GM18517 (cell line): ENCODE data around the gene MRPL27.
"Not testable (repeated sequence)": the region's sequence is repeated elsewhere in the genome, so short reads cannot be mapped to it uniquely, and the experiment has no call there.

Experiments used
- ATAC-seq: cut with Tn5 transposase; IDR thresholded peaks from one replicate; pipeline ENCODE4 v1.9.1; 2021; ENCODE audit warnings: mild to moderate bottlenecking, moderate library complexity; ENCODE audit not compliant: unreplicated experiment

The MRPL27 gene

DNA sequence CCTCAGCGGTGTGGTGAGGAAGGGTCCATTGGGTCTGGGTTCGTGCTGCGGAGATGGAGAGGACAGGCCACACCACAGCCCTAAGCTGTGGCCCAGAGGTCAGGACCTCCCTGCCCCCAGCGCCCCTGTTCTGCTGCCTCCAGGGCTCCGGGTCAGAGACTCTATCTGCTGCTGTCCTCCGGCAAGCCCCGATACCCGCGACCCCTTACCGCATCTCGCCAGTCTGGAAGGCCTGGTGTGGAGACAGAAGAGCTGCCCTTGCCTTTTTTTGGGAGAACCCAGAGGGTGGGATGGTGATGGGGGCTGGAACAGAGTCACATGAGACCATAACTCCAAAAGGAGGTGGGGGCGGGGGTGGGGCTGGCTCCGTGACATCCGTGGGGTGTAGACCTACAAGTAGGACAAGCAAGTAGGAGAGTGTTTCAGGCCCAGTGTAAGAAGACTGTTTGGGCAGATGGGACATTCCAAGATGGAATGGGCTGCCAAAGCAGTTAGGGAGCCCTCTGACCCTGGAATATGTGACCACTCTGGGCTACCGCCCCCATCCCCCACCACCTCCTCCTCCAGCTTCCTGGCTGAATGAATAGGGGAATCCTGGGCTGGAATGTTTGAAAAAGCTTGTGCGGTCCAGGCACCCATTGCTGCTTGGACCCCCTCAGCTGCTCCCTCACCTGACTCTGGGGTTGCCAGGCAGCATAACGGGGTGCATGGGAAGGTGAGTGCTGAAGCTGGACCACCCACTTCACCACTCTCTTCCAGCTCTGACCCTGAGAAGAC lies 25.7 kb downstream of the MRPL27 start:
- no peak for ATAC-seq

DNA sequence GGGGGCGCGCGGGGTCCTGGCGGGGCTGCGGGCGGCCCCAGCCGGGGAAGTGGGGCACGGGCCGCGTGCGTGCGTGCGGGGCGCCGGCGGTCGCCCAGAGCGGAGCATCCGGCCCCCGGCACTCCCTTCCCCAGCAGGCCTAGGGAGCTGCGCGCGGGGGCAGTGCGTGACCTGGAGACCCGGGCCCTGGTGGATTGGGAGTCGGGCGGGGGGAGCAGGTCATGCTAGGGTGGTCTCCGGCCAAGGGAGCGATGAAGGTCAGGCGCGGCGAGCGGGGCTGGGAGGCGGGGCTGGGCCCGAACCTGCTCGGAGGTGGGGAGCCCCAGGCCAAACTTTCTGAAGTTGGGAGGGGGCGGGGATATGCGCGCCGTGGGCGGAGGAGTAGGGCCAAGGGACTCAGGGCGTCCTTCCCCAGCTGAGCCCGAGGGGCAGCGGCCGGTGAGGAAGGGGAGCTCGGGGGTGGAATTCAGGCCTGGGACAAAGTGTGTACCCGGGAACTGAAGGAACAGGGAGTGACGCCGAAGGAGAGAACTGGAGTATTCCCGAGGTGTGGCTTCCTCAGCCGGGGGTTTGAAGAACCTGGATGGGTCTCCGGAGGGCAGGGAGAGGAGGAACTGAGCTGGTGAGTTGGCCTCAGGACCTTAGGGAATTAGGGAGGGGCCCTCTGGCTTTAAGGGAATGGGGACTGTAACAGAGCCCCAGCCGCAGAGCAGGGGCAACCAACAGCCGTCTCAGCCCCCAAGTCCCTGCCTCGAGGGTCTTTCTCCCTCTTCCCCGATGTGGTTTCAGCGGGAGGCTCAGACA lies 26.5 kb downstream of the MRPL27 start:
- ATAC-seq, result peak; percentile 52

GRCh38 chr17:50345432-50346312 lies 27.3 kb downstream of the MRPL27 start, which contains the start of gene XYLT2:
TSS of gene XYLT2 (plus strand) at chr17:50346126. CDS start at chr17:50346141, 15 bp downstream.
- ATAC-seq, result peak; percentile 59

DNA sequence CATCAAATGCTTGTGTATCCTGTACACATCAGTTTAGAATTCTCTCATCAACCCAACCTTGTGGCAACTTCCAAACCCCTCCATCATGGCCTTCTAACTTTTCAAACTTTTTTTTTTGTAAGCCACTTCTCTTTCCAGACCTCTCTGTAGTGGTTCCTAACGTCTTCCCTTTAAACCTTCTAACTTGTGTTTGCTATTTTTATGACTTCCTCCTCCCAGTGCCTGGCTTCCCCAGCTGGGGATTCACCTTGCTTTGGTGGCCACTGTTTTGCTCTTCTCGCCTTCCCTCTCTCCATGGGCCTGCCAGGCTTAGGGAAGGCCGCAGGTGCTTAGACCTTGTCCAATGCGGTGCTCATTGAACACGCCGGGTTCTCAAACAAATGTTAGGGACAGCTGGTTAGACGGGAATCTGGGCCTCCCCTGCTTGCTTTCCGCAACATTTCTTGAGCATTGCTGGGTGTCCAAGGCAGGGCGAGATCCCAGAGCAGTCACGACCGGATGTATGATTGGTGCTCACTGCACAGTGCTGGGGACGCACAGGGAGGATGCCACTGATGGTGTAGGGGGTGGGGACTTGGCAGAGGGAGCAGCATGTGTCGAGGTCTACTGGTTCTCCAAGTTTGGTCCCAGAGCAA lies 28.1 kb downstream of the MRPL27 start:
- no peak for ATAC-seq

GRCh38 chr17:50339381-50339780 lies 33.6 kb downstream of the MRPL27 start:
- no peak for ATAC-seq

DNA sequence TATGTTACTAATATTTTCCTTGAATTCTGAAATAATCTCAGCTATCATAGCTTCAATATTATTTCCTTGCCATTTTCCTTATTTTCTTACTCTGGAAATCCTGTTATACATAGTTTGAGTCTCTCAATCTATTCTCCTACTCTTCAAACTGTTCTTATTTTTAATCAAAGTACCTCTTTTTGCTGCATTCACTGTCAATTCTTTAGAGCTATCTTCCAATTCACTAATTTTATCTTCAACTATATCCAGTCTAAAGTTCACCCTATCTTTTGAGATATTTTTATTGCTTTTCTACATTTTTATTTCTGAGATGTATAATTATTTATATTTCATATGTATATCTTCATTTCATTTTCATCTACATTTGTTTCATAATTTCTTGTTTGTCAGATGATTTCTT lies 34.3 kb downstream of the MRPL27 start:
- no peak for ATAC-seq

- ATAC-seq, result no peak
These were observed 35.0 kb downstream of the MRPL27 start for GRCh38 chr17:50337956-50338355.

DNA sequence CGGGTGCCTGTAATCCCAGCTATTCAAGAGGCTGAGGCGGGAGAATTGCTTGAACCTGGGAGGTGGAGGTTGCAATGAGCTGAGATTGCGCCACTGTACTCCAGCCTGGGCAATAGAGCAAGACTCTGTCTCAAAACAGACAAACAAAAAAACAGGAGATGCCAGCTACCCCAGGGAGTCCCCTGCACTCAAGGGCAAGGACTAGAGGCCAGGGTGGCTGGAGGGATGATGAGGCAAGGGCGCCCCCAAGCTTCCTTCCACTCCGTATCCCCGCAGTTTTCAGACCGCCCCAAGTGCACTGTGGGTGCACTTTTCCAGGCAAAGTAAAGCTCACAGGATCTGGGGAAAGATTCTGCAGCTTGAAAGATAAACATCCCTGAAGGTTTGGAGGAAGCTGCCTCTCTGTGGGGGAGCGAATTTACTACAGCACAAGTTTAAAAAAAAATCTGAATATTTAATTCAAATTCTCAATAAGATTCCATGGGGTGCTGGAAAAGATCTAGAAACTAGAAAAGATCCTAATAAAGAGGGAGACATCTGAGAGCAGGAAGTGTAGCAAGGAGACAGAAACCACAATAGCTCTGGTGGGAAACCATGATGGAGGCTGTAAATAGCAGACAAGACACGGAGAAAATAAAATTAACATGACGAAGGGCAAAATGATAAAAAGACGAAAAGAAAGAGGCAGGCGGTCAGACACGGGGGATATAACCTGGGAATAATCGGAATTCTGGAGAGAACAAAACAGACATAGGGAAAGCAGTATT lies 39.5 kb downstream of the MRPL27 start:
- not testable (repeated sequence) for ATAC-seq

GRCh38 chr17:50332196-50332595 lies 40.8 kb downstream of the MRPL27 start:
- ATAC-seq, result no peak

DNA sequence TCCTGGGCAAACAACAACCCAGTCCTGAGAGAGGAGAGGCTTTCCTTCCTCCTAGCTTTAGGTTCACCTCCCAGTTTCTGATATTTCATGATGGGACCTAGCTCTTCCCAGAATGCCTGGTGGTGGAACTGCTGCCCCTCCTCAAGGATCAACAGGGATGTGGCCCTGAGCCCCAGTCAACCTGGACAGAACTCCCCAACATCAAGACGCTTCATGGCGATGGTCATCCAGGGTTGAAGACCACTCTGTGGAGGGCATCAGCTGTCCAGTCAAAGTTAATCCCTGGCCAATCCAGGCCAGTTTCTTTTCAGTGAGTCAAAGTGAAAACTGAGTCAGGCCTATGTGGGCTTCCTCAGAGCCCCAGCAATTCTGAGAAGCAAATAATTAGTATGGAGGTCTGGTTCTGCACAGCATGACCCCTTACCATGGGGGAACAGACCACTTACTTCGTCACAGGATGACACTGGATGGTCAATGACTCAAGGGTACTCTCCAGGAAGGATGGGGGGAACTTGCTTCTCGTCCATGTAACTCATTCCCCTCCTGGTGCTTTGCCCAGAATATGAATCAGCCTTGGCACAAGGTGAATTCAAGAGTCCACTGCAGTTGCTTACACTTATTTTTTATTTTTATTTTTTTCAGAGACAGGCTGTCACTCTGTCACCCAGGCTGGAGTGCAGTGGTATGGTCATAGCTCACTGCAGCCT lies 41.7 kb downstream of the MRPL27 start:
- ATAC-seq, result no peak

GRCh38 chr17:50330151-50330775 lies 42.7 kb downstream of the MRPL27 start:
- ATAC-seq, result no peak

DNA sequence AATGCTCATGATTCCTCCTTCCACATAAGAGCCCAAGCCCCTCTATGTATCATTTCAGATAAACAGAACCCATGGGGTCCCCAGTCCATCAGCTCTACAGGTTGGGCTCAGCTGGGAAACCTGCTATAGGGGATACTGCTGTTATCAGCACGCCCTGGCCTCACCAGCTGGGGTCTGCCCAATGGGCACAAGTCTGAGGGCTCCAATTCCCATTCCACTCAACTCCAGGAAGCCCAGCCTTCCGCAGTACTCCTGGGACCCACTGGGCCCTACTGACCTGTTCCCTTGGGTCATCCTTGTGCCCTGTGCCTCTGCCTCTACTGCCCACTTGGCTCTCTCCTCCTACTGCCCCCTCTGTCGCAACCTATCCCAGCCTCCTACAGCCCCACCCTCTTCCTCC lies 43.3 kb downstream of the MRPL27 start:
- ATAC-seq, result no peak

- ATAC-seq, result no peak
These were observed 44.3 kb downstream of the MRPL27 start for GRCh38 chr17:50328363-50329325.

- no peak for ATAC-seq
These were observed 46.1 kb downstream of the MRPL27 start for GRCh38 chr17:50326831-50327364.

GRCh38 chr17:50325906-50326305 lies 47.1 kb downstream of the MRPL27 start:
- no peak for ATAC-seq

- ATAC-seq, result no peak
These were observed 49.9 kb downstream of the MRPL27 start for GRCh38 chr17:50323060-50323459.

DNA sequence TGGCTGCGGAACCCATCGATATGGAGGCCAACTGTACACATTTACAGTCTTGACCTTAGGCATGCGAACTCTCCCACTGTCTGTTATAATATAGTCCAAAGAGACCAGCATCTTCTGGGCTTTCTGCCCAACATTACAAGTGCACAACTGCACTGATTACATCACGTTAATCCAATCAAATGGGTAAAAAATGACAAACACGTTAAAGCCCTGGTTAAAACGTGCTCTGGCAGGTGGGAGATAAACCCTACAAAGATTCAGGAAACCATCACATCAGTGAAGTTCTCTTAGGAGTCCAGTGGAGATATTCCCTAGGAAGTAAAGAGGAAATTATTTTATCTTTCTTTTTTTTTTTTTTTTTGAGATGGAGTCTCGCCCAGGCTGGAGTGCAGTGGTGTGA lies 50.7 kb downstream of the MRPL27 start:
- ATAC-seq, result no peak
